Mucosa of descending colon (tissue), 3 donors: ENCODE results near the gene ADAM19. TPM values are rescaled to one million over a fixed set of nuclear protein-coding genes. Genes with fewer than 3 reads are reported as not detected.
A peak's percentile ranks its signal among the peaks of the same experiment; 100 is the strongest.

Source experiments
- ATAC-seq: fragments of 200-7000 bp; cut with Tn5 transposase; one replicate; pipeline ENCODE4 v1.9.1; 2020; ENCODE audit warnings: mild to moderate bottlenecking, moderate library complexity
- DNase-seq, 3 donors: peaks; one replicate each; pipeline ENCODE4 v3.0.0-alpha.2; 2020
- H3K36me3 ChIP-seq: fragments of 200-600 bp; one replicate; pipeline ENCODE4 v1.8.0; 2021; ENCODE audit warnings: low read depth, mild to moderate bottlenecking
- H3K4me1 ChIP-seq: fragments of 200-600 bp; one replicate; pipeline ENCODE4 v1.8.0; 2021; ENCODE audit warnings: low read depth, mild to moderate bottlenecking
- H3K4me3 ChIP-seq: fragments of 200-600 bp; one replicate; pipeline ENCODE4 v1.8.0; 2021; ENCODE audit warnings: mild to moderate bottlenecking
- H3K9me3 ChIP-seq: fragments of 200-600 bp; one replicate; pipeline ENCODE4 v1.8.0; 2021; ENCODE audit warnings: mild to moderate bottlenecking
- CTCF ChIP-seq: fragments of 200-600 bp; IDR thresholded peaks from one replicate; pipeline ENCODE4 v1.8.0; 2022; ENCODE audit warnings: antibody characterized with exemption, mild to moderate bottlenecking
- intact Hi-C, 2 donors: fragments of 100-400 bp; cut with DNase I in 1 of 2; cut with micrococcal nuclease in 1 of 2; formaldehyde crosslinking; loops; one replicate each; pipeline versions ENCODE4 v1.11.0 to v1.11.1; 2022; cut with DNase I, micrococcal nuclease
- total RNA-seq, 3 donors: library from RNA; stranded (reverse); fragmentation: NEBNext Ultra II Directional in 2 of 3; extraction: Animal tissue kit (Norgen Biotek cat#: 25700) in 2 of 3; gene quantifications; one replicate each; pipeline versions ENCODE4 v1.2.1 to v1.2.4, GENCODE V29; 2021 to 2023
- donor health status: DM: no; HTN: no; CAD: no; lungs with moderate emphysema.
- donor health status: DM: no; HTN: no; CAD: no.
- donor health status: DM: no; HTN: yes; CAD: no.

Gene ADAM19
- total RNA-seq, 3 donors from 2014 or later: 6.4 to 32.6 (median 8.9) TPM

DNA sequence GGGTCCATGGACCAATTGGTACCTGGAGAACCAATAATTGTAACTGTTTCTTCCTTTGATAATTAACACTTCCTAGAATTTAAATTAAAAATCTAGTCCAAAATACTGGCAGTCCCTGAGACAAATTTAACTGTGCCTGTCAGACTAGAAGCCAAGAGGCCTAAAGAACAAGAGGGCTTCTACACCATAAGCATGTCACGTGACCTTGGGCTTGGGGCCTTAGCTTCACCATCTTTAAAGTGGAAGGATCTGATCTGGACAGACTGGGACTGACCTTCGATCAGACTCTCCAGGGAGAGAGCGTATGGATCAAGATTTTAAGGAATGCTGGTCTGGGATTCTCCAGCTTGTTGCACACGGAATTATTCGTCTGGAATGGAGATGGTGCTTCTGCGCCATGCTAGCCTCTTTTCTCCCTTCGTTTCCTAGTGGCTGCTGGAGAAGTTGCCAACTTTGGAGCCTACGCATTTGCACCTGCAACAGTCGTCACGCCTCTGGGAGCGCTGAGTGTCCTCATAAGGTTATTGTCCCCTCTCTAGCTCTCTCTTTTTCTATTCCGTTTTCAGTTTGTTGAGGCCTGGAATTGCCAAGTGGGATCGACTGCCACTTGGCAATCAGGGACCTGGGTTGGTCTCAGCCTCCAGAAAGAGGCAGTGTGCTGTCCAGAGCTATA is 107.1 kb downstream of the ADAM19 start:
- DNase-seq (no peak), ATAC-seq (no peak)
- H3K4me1 ChIP-seq: no peaks in the 10 kb centered on the region
- H3K9me3 ChIP-seq: no peaks in the 10 kb centered on the region
- TF ChIP-seq CTCF: no peak
- intact Hi-C loops: no loop called here
- no peak overlapping the region for H3K4me3 ChIP-seq
- no peaks in the 10 kb centered on the region for H3K36me3 ChIP-seq

- ATAC-seq (peak; percentile 63), DNase-seq (peak in 1 of 3 donors; percentile 38)
- intact Hi-C loops: no loop called here
- H3K4me1 ChIP-seq: no peaks in the 10 kb centered on the region
- TF ChIP-seq CTCF: no peak
- H3K36me3 ChIP-seq: no peaks in the 10 kb centered on the region
- H3K9me3 ChIP-seq: no peaks in the 10 kb centered on the region
- no peak overlapping the region for H3K4me3 ChIP-seq
Measured at GRCh38 chr5:157464519-157465171, 110.9 kb downstream of the ADAM19 start.

GRCh38 chr5:157463621-157464518 is 111.7 kb downstream of the ADAM19 start:
- intact Hi-C loops: no loop called here
- H3K4me1 ChIP-seq: no peaks in the 10 kb centered on the region
- H3K9me3 ChIP-seq: no peaks in the 10 kb centered on the region
- no peak for TF ChIP-seq CTCF
- H3K36me3 ChIP-seq: no peaks in the 10 kb centered on the region
- DNase-seq (no peak), ATAC-seq (peak; percentile 32)
- H3K4me3 ChIP-seq: no peak overlapping the region

GRCh38 chr5:157463081-157463480 is 112.5 kb downstream of the ADAM19 start:
- Histone ChIP-seq H3K36me3 (no peaks in the 10 kb centered on the region), H3K4me3 (no peak overlapping the region), H3K4me1 (no peaks in the 10 kb centered on the region), H3K9me3 (no peaks in the 10 kb centered on the region)
- intact Hi-C loops: no loop called here
- ATAC-seq: no peak
- DNase-seq: no peak
- no peak for TF ChIP-seq CTCF

- no peaks in the 10 kb centered on the region for H3K36me3 ChIP-seq
- no peak for DNase-seq
- no peaks in the 10 kb centered on the region for H3K9me3 ChIP-seq
- no peak overlapping the region for H3K4me3 ChIP-seq
- intact Hi-C loops: no loop called here
- TF ChIP-seq CTCF: no peak
- H3K4me1 ChIP-seq: no peaks in the 10 kb centered on the region
- no peak for ATAC-seq
Measured at GRCh38 chr5:157460921-157461792, 114.4 kb downstream of the ADAM19 start.
